ENCODE data around the gene CAMK2G. TPM values are rescaled to one million over a fixed set of nuclear protein-coding genes. Genes with fewer than 3 reads are reported as not detected.
A peak's percentile ranks its signal among the peaks of the same experiment; 100 is the strongest.

CAMK2G gene
- total RNA-seq, 2 experiments from 2014 or later = 29.1 to 34.8 TPM

DNA sequence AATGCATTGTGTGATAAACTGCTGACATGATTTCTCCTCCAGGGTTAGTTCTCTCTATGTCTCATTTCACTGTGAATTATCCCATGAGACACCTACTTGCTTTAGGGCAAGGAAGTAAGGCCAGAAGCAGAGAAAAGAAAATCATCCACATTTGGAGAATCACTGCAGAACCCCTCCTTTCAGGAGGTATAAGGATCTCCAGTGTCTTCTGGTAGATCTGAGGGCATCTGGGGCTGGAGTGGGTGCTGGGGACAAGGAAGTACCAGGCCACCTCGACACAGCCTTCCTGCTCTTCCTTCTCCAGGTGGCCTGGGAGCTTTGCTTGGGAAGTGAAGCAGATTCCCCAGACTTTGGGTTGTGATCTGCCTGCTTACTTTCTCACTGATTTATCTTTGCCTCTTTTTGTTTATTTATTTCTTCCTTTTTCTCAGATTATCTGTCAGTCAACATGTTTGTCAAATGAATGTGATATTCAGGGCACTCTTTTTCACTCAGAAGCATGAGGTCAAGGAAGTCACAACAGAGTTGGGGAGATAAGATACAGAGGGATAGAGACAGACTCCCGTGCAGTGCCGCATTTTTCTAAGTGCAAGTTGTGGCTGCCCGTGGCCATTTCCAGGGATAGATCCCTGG lies 12.4 kb upstream of the CAMK2G start:
- no peak for DNase-seq (ENCODE audit: low spot score)
- POLR2A ChIA-PET = interaction anchor here (1.0 to 1.1 kb wide), 2 partner anchors 53 to 217 kb away, joined by 3 to 5 read pairs; no protein-coding TSS in a partner anchor
- CTCF ChIA-PET (ENCODE audit: unreplicated experiment) = interaction anchor here (0.7 to 1.4 kb wide), 7 partner anchors 13 to 217 kb away, joined by 3 to 7 read pairs (median 4); no protein-coding TSS in a partner anchor
- no peaks in the 10 kb centered on the region for H4K20me1 ChIP-seq (ENCODE audit: insufficient read depth, low read length)
- H3K4me1 ChIP-seq (ENCODE audit: insufficient read depth, low read length, poor library complexity, severe bottlenecking) = no peaks in the 10 kb centered on the region
- intact Hi-C loops (cut with micrococcal nuclease; ENCODE audit: unreplicated experiment) = loop anchor here (1.0 to 10.0 kb wide), 6 partner anchors 54 to 348 kb away; no protein-coding TSS in a partner anchor
- TF ChIP-seq, protein P1, sequence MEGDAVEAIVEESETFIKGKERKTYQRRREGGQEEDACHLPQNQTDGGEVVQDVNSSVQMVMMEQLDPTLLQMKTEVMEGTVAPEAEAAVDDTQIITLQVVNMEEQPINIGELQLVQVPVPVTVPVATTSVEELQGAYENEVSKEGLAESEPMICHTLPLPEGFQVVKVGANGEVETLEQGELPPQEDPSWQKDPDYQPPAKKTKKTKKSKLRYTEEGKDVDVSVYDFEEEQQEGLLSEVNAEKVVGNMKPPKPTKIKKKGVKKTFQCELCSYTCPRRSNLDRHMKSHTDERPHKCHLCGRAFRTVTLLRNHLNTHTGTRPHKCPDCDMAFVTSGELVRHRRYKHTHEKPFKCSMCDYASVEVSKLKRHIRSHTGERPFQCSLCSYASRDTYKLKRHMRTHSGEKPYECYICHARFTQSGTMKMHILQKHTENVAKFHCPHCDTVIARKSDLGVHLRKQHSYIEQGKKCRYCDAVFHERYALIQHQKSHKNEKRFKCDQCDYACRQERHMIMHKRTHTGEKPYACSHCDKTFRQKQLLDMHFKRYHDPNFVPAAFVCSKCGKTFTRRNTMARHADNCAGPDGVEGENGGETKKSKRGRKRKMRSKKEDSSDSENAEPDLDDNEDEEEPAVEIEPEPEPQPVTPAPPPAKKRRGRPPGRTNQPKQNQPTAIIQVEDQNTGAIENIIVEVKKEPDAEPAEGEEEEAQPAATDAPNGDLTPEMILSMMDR (conservative IDR thresholded peaks at IDR 0.05; ENCODE audit: low read length) = no peak
- no peak for TF ChIP-seq EZH2phosphoT487 (IDR thresholded peaks at IDR 0.05; ENCODE audit: borderline replicate concordance, low read depth, low read length)
- no TSS peak for BruUV-seq (replicated peaks)
- no peaks in the 10 kb centered on the region for H3K9me3 ChIP-seq (ENCODE audit: low read length)
- H3K36me3 ChIP-seq (ENCODE audit: insufficient read depth, low read length) = no peaks in the 10 kb centered on the region
- H3K4me3 ChIP-seq (ENCODE audit: low read depth, low read length, poor library complexity, severe bottlenecking) = no peak overlapping the region
- H3K27ac ChIP-seq (ENCODE audit: low read depth, low read length, poor library complexity, severe bottlenecking) = no peak overlapping the region
- no peaks in the 10 kb centered on the region for H3K9me2 ChIP-seq (ENCODE audit: insufficient read depth, low read length)
- peak overlapping the region; percentile 5; the same call in 1 of the 2 replicates for H2AFZ ChIP-seq (ENCODE audit: low read length)
- H3K4me2 ChIP-seq (ENCODE audit: low read length) = no peak overlapping the region
- no peaks in the 10 kb centered on the region for H3K79me2 ChIP-seq (ENCODE audit: insufficient read depth, low read depth, low read length)

DNA sequence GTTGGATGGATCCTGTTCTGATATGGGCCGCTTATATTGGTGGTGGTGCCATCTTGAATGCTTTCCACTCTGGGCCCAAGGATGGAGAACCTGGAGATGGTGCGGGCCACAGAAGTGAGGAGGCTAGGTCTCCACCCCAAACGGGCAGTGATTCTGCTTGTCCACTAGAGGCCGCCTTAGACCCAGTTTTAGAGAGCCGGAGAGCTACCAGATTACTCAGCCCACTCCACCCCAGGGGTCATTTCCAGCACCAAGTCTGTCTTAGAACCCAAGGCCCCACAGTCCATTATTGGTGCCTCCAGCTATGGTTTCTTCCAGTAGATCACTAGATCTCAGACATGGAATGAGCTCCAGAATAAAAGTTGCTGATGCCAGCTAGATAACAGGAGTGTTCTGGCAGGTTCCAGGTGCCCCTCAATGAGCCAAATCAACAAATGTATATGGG lies 11.8 kb upstream of the CAMK2G start:
- intact Hi-C loops (cut with micrococcal nuclease; ENCODE audit: unreplicated experiment) = loop anchor here (1.0 to 10.0 kb wide), 6 partner anchors 54 to 349 kb away; no protein-coding TSS in a partner anchor
- H3K36me3 ChIP-seq (ENCODE audit: insufficient read depth, low read length) = no peaks in the 10 kb centered on the region
- H3K9me3 ChIP-seq (ENCODE audit: low read length) = no peaks in the 10 kb centered on the region
- TF ChIP-seq EZH2phosphoT487 (IDR thresholded peaks at IDR 0.05; ENCODE audit: borderline replicate concordance, low read depth, low read length) = no peak
- TF ChIP-seq, protein P1 (conservative IDR thresholded peaks at IDR 0.05; ENCODE audit: low read length) = peak; percentile 97
- H3K4me2 ChIP-seq (ENCODE audit: low read length) = no peak overlapping the region
- CTCF ChIA-PET (ENCODE audit: unreplicated experiment) = interaction anchor here (0.8 to 1.2 kb wide), 5 partner anchors 13 to 217 kb away, joined by 4 to 7 read pairs (median 5); no protein-coding TSS in a partner anchor
- no peaks in the 10 kb centered on the region for H3K9me2 ChIP-seq (ENCODE audit: insufficient read depth, low read length)
- H3K79me2 ChIP-seq (ENCODE audit: insufficient read depth, low read depth, low read length) = no peaks in the 10 kb centered on the region
- H3K4me3 ChIP-seq (ENCODE audit: low read depth, low read length, poor library complexity, severe bottlenecking) = no peak overlapping the region
- no peak overlapping the region for H3K27ac ChIP-seq (ENCODE audit: low read depth, low read length, poor library complexity, severe bottlenecking)
- no peaks in the 10 kb centered on the region for H3K4me1 ChIP-seq (ENCODE audit: insufficient read depth, low read length, poor library complexity, severe bottlenecking)
- no peaks in the 10 kb centered on the region for H4K20me1 ChIP-seq (ENCODE audit: insufficient read depth, low read length)
- BruUV-seq (replicated peaks) = no TSS peak
- peak; percentile 84 for DNase-seq (ENCODE audit: low spot score)
- H2AFZ ChIP-seq (ENCODE audit: low read length) = peak overlapping the region; percentile 5; the same call in 1 of the 2 replicates
- POLR2A ChIA-PET = interaction anchor here (0.7 to 1.1 kb wide), 2 partner anchors 54 to 218 kb away, joined by 3 read pairs; no protein-coding TSS in a partner anchor

DNA sequence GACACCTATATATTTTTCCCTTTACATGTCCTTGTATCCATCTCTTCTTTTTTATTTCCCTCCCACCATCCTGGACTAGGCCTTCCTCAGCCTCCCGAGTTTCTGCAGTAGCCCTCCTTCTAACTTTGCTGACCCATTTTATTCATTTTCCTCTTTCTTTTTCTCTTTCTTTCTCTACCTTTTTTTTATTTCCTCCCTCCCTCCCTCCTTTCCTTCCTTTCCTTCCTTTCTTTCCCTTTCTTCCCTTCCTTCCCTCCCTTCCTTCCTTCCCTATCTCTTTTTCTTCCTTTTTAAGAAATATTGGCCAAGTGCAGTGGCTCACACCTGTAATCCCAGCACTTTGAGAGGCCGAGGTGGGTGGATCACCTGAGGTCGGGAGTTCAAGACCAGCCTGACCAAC lies 9.7 kb upstream of the CAMK2G start:
- no peaks in the 10 kb centered on the region for H4K20me1 ChIP-seq (ENCODE audit: insufficient read depth, low read length)

More for the DNA sequence above, 9.7 kb upstream of the CAMK2G start:
- Histone ChIP-seq H3K27ac (ENCODE audit: low read depth, low read length, poor library complexity, severe bottlenecking) (no peak overlapping the region), H3K4me1 (ENCODE audit: insufficient read depth, low read length, poor library complexity, severe bottlenecking) (peaks cover 7% of the 10 kb centered on the region), H3K9me2 (ENCODE audit: insufficient read depth, low read length) (no peaks in the 10 kb centered on the region), H3K36me3 (ENCODE audit: insufficient read depth, low read length) (no peaks in the 10 kb centered on the region), H3K79me2 (ENCODE audit: insufficient read depth, low read depth, low read length) (no peaks in the 10 kb centered on the region), H3K9me3 (ENCODE audit: low read length) (no peaks in the 10 kb centered on the region), H3K4me3 (ENCODE audit: low read depth, low read length, poor library complexity, severe bottlenecking) (no peak overlapping the region), H2AFZ (ENCODE audit: low read length) (no peak overlapping the region), H3K4me2 (ENCODE audit: low read length) (no peak overlapping the region)
- ChIA-PET CTCF (ENCODE audit: unreplicated experiment) (no interaction called here), POLR2A (interaction anchor here (0.7 kb wide), 1 partner anchor 100 kb away, joined by 3 read pairs; no protein-coding TSS in a partner anchor)
- DNase-seq (ENCODE audit: low spot score) = no peak
- TF ChIP-seq, protein P1 (conservative IDR thresholded peaks at IDR 0.05; ENCODE audit: low read length) = no peak
- TF ChIP-seq EZH2phosphoT487 (IDR thresholded peaks at IDR 0.05; ENCODE audit: borderline replicate concordance, low read depth, low read length) = no peak
- no TSS peak for BruUV-seq (replicated peaks)
- intact Hi-C loops (cut with micrococcal nuclease; ENCODE audit: unreplicated experiment) = loop anchor here (10.0 kb wide), 1 partner anchor 351 kb away; no protein-coding TSS in a partner anchor
